Measurements from ENCODE around the gene CREB3L1. TPM values are rescaled to one million over a fixed set of nuclear protein-coding genes. Genes with fewer than 3 reads are reported as not detected.

Gene CREB3L1
- total RNA-seq, 6 donors from 2014 or later: 19.9 to 66.8 (median 38.7) TPM

DNA sequence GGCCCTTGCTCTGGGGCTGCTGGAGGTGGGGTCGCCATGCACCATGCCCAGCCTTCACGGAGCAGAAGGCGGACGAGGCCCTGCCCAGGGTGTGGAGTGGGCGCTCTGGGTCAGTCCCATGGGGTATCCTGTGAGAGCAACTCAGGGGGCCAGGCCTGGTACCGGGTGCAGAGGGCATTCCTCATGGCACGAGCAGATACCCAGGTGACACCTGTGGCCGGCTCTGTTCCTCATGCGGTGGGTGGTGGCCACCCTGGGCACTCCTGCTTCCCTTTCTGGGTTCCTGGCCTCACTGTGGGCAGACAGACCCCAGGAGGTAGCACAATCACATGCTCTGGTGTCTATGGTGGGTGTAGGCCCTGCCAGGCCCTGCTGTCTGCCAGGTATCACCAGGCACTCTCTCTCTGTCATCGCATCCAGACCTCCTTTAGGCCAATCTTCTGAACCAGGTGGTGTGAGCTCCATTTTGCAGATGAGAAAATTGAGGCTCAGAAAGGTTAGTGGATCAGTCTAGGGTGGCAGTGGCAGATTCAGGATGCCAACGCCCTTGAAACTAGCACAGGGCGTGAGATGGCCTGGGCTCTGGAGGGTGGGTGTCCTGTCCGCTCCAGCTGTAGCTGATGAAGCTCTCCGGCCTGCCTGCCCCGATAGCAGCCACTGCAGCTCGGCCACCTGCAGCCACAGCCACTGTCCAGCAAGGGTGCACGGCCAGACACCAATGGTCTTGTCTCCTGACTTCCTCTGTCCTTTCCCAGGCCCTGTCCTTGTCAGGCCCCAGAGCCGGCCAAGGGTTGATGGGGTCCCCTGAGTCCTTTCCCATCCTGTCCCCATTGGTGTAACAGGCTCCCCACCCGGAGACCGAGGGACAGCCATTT is 84.9 kb downstream of the CREB3L1 start:
- DNase-seq (peak in 1 of 2 donors; percentile 66), ATAC-seq (ENCODE audit: low FRiP score in 2 of 2) (no peak)
- no peaks in the 10 kb centered on the region for H3K27me3 ChIP-seq
- H3K27ac ChIP-seq: peak overlapping the region; percentile 67 to 91 (median 83)
- no peaks in the 10 kb centered on the region for H3K9me3 ChIP-seq
- peaks cover 39 to 74% (median 54%) of the 10 kb centered on the region in 4 donors for H3K4me1 ChIP-seq
- peak overlapping the region in 3 of 4 donors; percentile 6 to 43 (median 31) for H3K4me3 ChIP-seq
- 61 to 79% methylated on average over 6 to 14 of the region's 20 CpGs for WGBS, 2 donors
- peaks cover 0 to 8% (median 2%) of the 10 kb centered on the region in 4 donors for H3K36me3 ChIP-seq
- TF ChIP-seq EP300 (IDR thresholded peaks at IDR 0.05): no peak
- TF ChIP-seq, protein P1, sequence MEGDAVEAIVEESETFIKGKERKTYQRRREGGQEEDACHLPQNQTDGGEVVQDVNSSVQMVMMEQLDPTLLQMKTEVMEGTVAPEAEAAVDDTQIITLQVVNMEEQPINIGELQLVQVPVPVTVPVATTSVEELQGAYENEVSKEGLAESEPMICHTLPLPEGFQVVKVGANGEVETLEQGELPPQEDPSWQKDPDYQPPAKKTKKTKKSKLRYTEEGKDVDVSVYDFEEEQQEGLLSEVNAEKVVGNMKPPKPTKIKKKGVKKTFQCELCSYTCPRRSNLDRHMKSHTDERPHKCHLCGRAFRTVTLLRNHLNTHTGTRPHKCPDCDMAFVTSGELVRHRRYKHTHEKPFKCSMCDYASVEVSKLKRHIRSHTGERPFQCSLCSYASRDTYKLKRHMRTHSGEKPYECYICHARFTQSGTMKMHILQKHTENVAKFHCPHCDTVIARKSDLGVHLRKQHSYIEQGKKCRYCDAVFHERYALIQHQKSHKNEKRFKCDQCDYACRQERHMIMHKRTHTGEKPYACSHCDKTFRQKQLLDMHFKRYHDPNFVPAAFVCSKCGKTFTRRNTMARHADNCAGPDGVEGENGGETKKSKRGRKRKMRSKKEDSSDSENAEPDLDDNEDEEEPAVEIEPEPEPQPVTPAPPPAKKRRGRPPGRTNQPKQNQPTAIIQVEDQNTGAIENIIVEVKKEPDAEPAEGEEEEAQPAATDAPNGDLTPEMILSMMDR (IDR thresholded peaks at IDR 0.05): no peak
- no peak for TF ChIP-seq POLR2A (IDR thresholded peaks at IDR 0.05)
- no peak for TF ChIP-seq POLR2AphosphoS5 (IDR thresholded peaks at IDR 0.05)

DNA sequence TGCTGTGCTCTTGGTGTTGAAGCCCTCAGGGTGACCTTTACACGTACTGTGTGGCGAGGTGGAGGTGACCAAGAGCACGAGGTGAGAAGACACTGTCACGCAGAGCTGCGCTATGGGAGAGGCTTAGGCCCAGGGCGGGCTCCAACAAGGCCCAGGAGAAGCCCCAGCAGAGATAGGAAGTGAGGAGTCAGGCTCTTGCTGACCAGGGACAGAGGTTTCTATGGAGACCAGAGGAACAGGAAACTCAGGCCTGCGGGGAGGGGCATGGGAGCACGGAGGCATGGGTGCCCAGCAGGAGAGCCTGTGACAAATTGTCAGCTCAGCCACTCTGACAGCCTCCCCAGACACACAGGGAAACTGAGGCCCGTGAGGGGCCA is 85.6 kb downstream of the CREB3L1 start:
- Histone ChIP-seq H3K4me3 (peak overlapping the region in 1 of 4 donors; percentile 10), H3K9me3 (no peaks in the 10 kb centered on the region), H3K27me3 (no peaks in the 10 kb centered on the region), H3K36me3 (peaks cover 0 to 8% (median 4%) of the 10 kb centered on the region in 4 donors), H3K27ac (peak overlapping the region; percentile 67 to 91 (median 83)), H3K4me1 (peaks cover 42 to 74% (median 55%) of the 10 kb centered on the region in 4 donors)
- no peak for TF ChIP-seq POLR2A (IDR thresholded peaks at IDR 0.05)
- TF ChIP-seq, protein P1 (IDR thresholded peaks at IDR 0.05): no peak
- TF ChIP-seq POLR2AphosphoS5 (IDR thresholded peaks at IDR 0.05): no peak
- no peak for TF ChIP-seq EP300 (IDR thresholded peaks at IDR 0.05)
- peak; percentile 72 to 76 for ATAC-seq (ENCODE audit: low FRiP score in 2 of 2)
- WGBS, 2 donors: 47 to 50% methylated on average over 7 to 9 of the region's 9 CpGs
- peak in 1 of 2 donors; percentile 78 for DNase-seq

DNA sequence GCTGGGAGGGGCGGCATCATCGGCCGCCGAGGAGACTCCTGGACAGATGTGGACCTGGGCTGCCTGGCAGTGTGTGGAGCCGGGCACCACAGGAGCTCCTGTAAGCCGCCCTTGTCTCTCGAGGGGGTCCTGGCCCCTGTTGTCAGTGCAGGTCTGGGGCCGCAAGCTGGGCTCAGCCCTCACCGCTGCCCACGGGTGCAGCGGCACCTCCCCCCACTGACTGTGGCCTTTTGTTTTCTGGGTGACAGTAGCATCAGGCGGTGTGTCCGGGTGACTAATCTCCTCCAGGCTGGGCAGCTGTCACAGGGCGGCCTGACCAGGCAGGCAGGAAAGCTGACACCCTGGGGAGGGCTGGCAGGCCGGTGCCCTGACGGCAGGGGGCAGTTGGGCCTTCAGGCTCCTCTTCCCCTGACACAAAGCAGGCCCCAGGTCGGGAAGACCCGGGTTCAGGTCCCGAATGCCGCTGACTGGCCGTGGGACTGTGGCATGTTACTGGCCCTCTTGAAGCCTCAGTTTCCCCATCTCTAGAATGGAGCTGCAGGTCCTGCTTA is 86.1 kb downstream of the CREB3L1 start:
- peak; percentile 49 to 73 for DNase-seq
- 50 to 69% methylated on average over 4 to 21 of the region's 21 CpGs for WGBS, 2 donors
- H3K4me3 ChIP-seq: no peak overlapping the region
- no peaks in the 10 kb centered on the region for H3K27me3 ChIP-seq
- peak overlapping the region; percentile 67 to 91 (median 83) for H3K27ac ChIP-seq
- peaks cover 42 to 74% (median 55%) of the 10 kb centered on the region in 4 donors for H3K4me1 ChIP-seq
- peaks cover 0 to 11% (median 8%) of the 10 kb centered on the region in 4 donors for H3K36me3 ChIP-seq
- H3K9me3 ChIP-seq: no peaks in the 10 kb centered on the region
- peak; percentile 1 to 13 for ATAC-seq (ENCODE audit: low FRiP score in 2 of 2)
- TF ChIP-seq POLR2A (IDR thresholded peaks at IDR 0.05): no peak
- TF ChIP-seq, protein P1 (IDR thresholded peaks at IDR 0.05): peak in 2 of 6 experiments; percentile 22 to 30

DNA sequence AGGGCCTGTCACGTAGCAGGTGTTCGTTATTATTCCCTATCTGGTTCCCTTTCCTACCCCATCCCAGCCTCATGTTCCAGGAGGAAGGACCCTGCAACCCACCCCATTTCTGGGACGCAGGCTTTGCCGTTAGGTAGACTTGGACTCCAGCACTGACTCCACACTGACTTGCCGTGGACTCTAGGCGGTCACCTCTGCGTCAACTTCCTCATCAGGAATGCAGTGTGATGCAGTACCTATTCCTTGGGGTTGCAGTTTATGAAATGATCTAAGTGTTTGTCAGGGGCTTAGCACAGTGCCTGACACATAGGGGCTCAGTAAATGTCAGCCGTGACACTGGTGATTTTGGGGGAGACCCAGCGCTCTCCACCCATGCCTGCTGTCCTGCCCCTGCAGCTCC is 86.6 kb downstream of the CREB3L1 start:
- TF ChIP-seq EP300 (IDR thresholded peaks at IDR 0.05): no peak
- no peak for TF ChIP-seq POLR2AphosphoS5 (IDR thresholded peaks at IDR 0.05)
- TF ChIP-seq, protein P1 (IDR thresholded peaks at IDR 0.05): no peak
- TF ChIP-seq POLR2A (IDR thresholded peaks at IDR 0.05): no peak
- no peak overlapping the region for H3K4me3 ChIP-seq
- H3K27me3 ChIP-seq: no peaks in the 10 kb centered on the region
- no peaks in the 10 kb centered on the region for H3K9me3 ChIP-seq
- peaks cover 0 to 13% (median 11%) of the 10 kb centered on the region in 4 donors for H3K36me3 ChIP-seq
- peak overlapping the region in 3 of 4 donors; percentile 67 to 91 (median 87) for H3K27ac ChIP-seq
- H3K4me1 ChIP-seq: peaks cover 42 to 74% (median 55%) of the 10 kb centered on the region in 4 donors
- 83 to 87% methylated on average over 5 to 9 of the region's 9 CpGs for WGBS, 2 donors
- DNase-seq: no peak
- ATAC-seq (ENCODE audit: low FRiP score in 2 of 2): no peak

All from upper lobe of left lung (tissue), 6 donors.